GM19372 (cell line): ENCODE measurements around the gene FCER1A.
"Not testable (repeated sequence)": the region's sequence is repeated elsewhere in the genome, so short reads cannot be mapped to it uniquely, and the experiment has no call there.

Experiments used
- ATAC-seq: cut with Tn5 transposase; IDR thresholded peaks from one replicate; pipeline ENCODE4 v1.9.1; 2021; ENCODE audit warnings: mild to moderate bottlenecking, low read depth, moderate library complexity; ENCODE audit not compliant: unreplicated experiment

FCER1A gene

GRCh38 chr1:159342761-159343425 is 40.8 kb downstream of the FCER1A start:
- no peak for ATAC-seq

GRCh38 chr1:159349374-159349773 is 47.2 kb downstream of the FCER1A start:
- ATAC-seq, result not testable (repeated sequence)

DNA sequence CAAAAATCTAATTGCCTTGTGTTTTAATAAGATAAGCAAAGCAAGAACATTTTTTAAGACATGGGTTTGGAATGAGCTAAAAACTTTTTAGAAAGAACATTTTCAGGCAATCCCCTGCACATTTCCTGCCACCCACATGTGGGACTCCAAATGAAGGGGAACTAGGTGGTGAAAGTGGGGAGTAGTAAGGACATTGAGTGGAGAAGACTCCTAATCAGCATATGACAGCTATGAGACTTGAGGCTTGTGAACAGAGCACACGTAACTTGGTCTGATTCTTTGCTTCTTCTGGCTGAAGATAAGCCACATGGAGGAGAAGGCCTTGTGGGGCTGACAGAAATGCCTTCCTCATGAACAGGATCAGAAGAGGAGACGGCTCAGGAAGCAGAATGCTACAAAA is 50.3 kb downstream of the FCER1A start:
- ATAC-seq, result no peak
